Mesenchymal stem cell (in vitro differentiated cells and primary cell): ENCODE data around the gene FRMD4A.

Experiments used
- DNase-seq: peaks from one replicate; pipeline ENCODE4 v3.0.0-alpha.2; 2013
- H2AFZ ChIP-seq: one replicate; pipeline ENCODE4 v1.6.1; 2013; ENCODE audit warnings: low read depth, mild to moderate bottlenecking, control low read depth, inconsistent platforms, low read length, moderate library complexity
- H2AK5ac ChIP-seq: 2 replicates; pipeline ENCODE4 v1.6.1; 2013; ENCODE audit warnings: low read length, moderate library complexity, mild to moderate bottlenecking, inconsistent platforms; ENCODE audit not compliant: severe bottlenecking
- H2BK120ac ChIP-seq: one replicate; pipeline ENCODE4 v1.6.1; 2013; ENCODE audit warnings: low read depth, mild to moderate bottlenecking, inconsistent platforms, low read length, moderate library complexity
- H2BK12ac ChIP-seq, 2 experiments: one replicate each; pipeline ENCODE4 v1.6.1; 2013; ENCODE audit warnings: inconsistent platforms in 2 of 2, low read length in 2 of 2, mild to moderate bottlenecking in 2 of 2, moderate library complexity in 2 of 2, control low read depth in 1 of 2
- H2BK15ac ChIP-seq: one replicate; pipeline ENCODE4 v1.6.1; 2013; ENCODE audit warnings: mild to moderate bottlenecking, low read depth, inconsistent platforms; ENCODE audit not compliant: poor library complexity, severe bottlenecking
- H2BK5ac ChIP-seq: 2 replicates; pipeline ENCODE4 v1.6.1; 2013; ENCODE audit warnings: low read depth, mild to moderate bottlenecking, low read length, control low read depth, inconsistent platforms; ENCODE audit not compliant: poor library complexity, severe bottlenecking
- H3K14ac ChIP-seq, 2 experiments: one replicate each; pipeline ENCODE4 v1.6.1; 2013; ENCODE audit warnings: inconsistent platforms in 2 of 2, low read length in 2 of 2, control low read depth in 1 of 2, mild to moderate bottlenecking in 1 of 2, moderate library complexity in 1 of 2
- H3K18ac ChIP-seq, 2 experiments: one replicate each; pipeline ENCODE4 v1.6.1; 2013; ENCODE audit warnings: inconsistent platforms in 2 of 2, low read length in 2 of 2, control low read depth in 1 of 2, low read depth in 1 of 2, mild to moderate bottlenecking in 1 of 2
- H3K23ac ChIP-seq, 2 experiments: one replicate each; pipeline ENCODE4 v1.6.1; 2013; ENCODE audit warnings: inconsistent platforms in 2 of 2, low read length in 2 of 2, mild to moderate bottlenecking in 2 of 2, moderate library complexity in 2 of 2, control low read depth in 1 of 2
- H3K27ac ChIP-seq: 2 replicates; pipeline ENCODE4 v1.5.1; 2013; ENCODE audit warnings: mild to moderate bottlenecking, moderate library complexity, low read length, control low read depth, inconsistent platforms; ENCODE audit not compliant: poor library complexity, severe bottlenecking
- H3K27me3 ChIP-seq, 2 experiments: 2 replicates each; pipeline versions ENCODE4 v1.6.1 to v1.7.0; 2013; ENCODE audit warnings: low read length in 2 of 2, mild to moderate bottlenecking in 2 of 2, moderate library complexity in 2 of 2, control low read depth in 1 of 2, inconsistent platforms in 1 of 2; ENCODE audit not compliant: control insufficient read depth in 1 of 2, insufficient read depth in 1 of 2
- H3K36me3 ChIP-seq, 2 experiments: 2 replicates each; pipeline versions ENCODE4 v1.6.1 to v1.7.0; 2013; ENCODE audit warnings: low read length in 2 of 2, control low read depth in 1 of 2, inconsistent platforms in 1 of 2, low read depth in 1 of 2, mild to moderate bottlenecking in 1 of 2; ENCODE audit not compliant: insufficient read depth in 2 of 2, control insufficient read depth in 1 of 2
- H3K4ac ChIP-seq, 2 experiments: one replicate each; pipeline ENCODE4 v1.6.1; 2013; ENCODE audit warnings: inconsistent platforms in 2 of 2, low read length in 2 of 2, mild to moderate bottlenecking in 2 of 2, moderate library complexity in 2 of 2, control low read depth in 1 of 2, low read depth in 1 of 2
- H3K4me1 ChIP-seq: 2 replicates; pipeline ENCODE4 v1.6.1; 2013; ENCODE audit warnings: low read depth, low read length, control low read depth; ENCODE audit not compliant: control insufficient read depth, insufficient read depth
- H3K4me2 ChIP-seq: 2 replicates; pipeline ENCODE4 v1.6.1; 2013; ENCODE audit warnings: low read length, mild to moderate bottlenecking, inconsistent platforms; ENCODE audit not compliant: poor library complexity, severe bottlenecking
- H3K4me3 ChIP-seq, 2 experiments: 2 replicates each; pipeline versions ENCODE4 v1.5.1 to v1.7.0; 2013; ENCODE audit warnings: low read length in 2 of 2, mild to moderate bottlenecking in 2 of 2, control low read depth in 1 of 2, low read depth in 1 of 2; ENCODE audit not compliant: insufficient read depth in 1 of 2
- H3K79me1 ChIP-seq: replicated peaks from 2 replicates; pipeline ENCODE4 v1.6.1; 2013; ENCODE audit warnings: mild to moderate bottlenecking, control low read depth, low read length, inconsistent platforms; ENCODE audit not compliant: poor library complexity, severe bottlenecking
- H3K9ac ChIP-seq: 2 replicates; pipeline ENCODE4 v1.7.0; 2013; ENCODE audit warnings: mild to moderate bottlenecking, low read length, moderate library complexity
- H3K9me3 ChIP-seq: 2 replicates; pipeline ENCODE4 v1.7.0; 2013; ENCODE audit warnings: mild to moderate bottlenecking, low read length; ENCODE audit not compliant: control insufficient read depth
- H4K8ac ChIP-seq: one replicate; pipeline ENCODE4 v1.6.1; 2013; ENCODE audit warnings: inconsistent platforms, mild to moderate bottlenecking, low read length, moderate library complexity
- H4K91ac ChIP-seq: one replicate; pipeline ENCODE4 v1.6.1; 2013; ENCODE audit warnings: mild to moderate bottlenecking, low read length, inconsistent platforms
- WGBS: methylation state at CpG from one replicate; pipeline ENCODE4 v1.1.7; 2013; ENCODE audit warnings: mixed read lengths; 5-methylcytosine and 5-hydroxymethylcytosine counted together

Gene FRMD4A

GRCh38 chr10:13654846-13655245 is 675.9 kb downstream of the FRMD4A start:
- no peak overlapping the region for H3K4me3 ChIP-seq
- no peak overlapping the region for H3K9ac ChIP-seq
- DNase-seq: no peak
- H3K23ac ChIP-seq: no peak overlapping the region
- no peak overlapping the region for H2AFZ ChIP-seq
- H2BK15ac ChIP-seq: no peak overlapping the region
- no peak overlapping the region for H2AK5ac ChIP-seq
- H3K4ac ChIP-seq: no peak overlapping the region
- H3K27ac ChIP-seq: no peak overlapping the region
- no peaks in the 10 kb centered on the region for H3K27me3 ChIP-seq
- H3K18ac ChIP-seq: no peak overlapping the region
- 100% methylated on average over 4 of the region's 4 CpGs for WGBS
- H3K36me3 ChIP-seq: peaks cover 73 to 89% of the 10 kb centered on the region in 2 experiments
- H3K9me3 ChIP-seq: no peaks in the 10 kb centered on the region
- no peak overlapping the region for H2BK12ac ChIP-seq
- H2BK5ac ChIP-seq: no peak overlapping the region
- no peak overlapping the region for H4K8ac ChIP-seq
- H3K14ac ChIP-seq: no peak overlapping the region
- H4K91ac ChIP-seq: no peak overlapping the region
- no peak overlapping the region for H2BK120ac ChIP-seq
- peaks cover 22% of the 10 kb centered on the region for H3K4me1 ChIP-seq
- peaks cover 35% of the 10 kb centered on the region for H3K79me1 ChIP-seq
- H3K4me2 ChIP-seq: no peak overlapping the region

- H3K14ac ChIP-seq: no peak overlapping the region
- H3K27ac ChIP-seq: no peak overlapping the region
- no peak overlapping the region for H4K8ac ChIP-seq
- H3K27me3 ChIP-seq: no peaks in the 10 kb centered on the region
- no peak overlapping the region for H2BK15ac ChIP-seq
- no peak overlapping the region for H4K91ac ChIP-seq
- WGBS: 96% methylated on average over 8 of the region's 8 CpGs
- no peaks in the 10 kb centered on the region for H3K9me3 ChIP-seq
- H3K4me3 ChIP-seq: no peak overlapping the region
- H3K36me3 ChIP-seq: peaks cover 69 to 89% of the 10 kb centered on the region in 2 experiments
- H3K18ac ChIP-seq: no peak overlapping the region
- no peak overlapping the region for H2AFZ ChIP-seq
- no peak for DNase-seq
- no peak overlapping the region for H2BK12ac ChIP-seq
- no peak overlapping the region for H2BK5ac ChIP-seq
- H3K23ac ChIP-seq: no peak overlapping the region
- no peak overlapping the region for H3K4me2 ChIP-seq
- no peak overlapping the region for H2AK5ac ChIP-seq
- no peak overlapping the region for H2BK120ac ChIP-seq
- H3K79me1 ChIP-seq: peaks cover 34% of the 10 kb centered on the region
- peaks cover 21% of the 10 kb centered on the region for H3K4me1 ChIP-seq
- H3K9ac ChIP-seq: no peak overlapping the region
- no peak overlapping the region for H3K4ac ChIP-seq
These were observed 676.5 kb downstream of the FRMD4A start for GRCh38 chr10:13654118-13654830.

- no peak for DNase-seq
- H3K4ac ChIP-seq: no peak overlapping the region
- H3K4me3 ChIP-seq: no peak overlapping the region
- H3K23ac ChIP-seq: no peak overlapping the region
- no peak overlapping the region for H3K9ac ChIP-seq
- no peak overlapping the region for H3K18ac ChIP-seq
- H4K8ac ChIP-seq: no peak overlapping the region
- no peak overlapping the region for H2AFZ ChIP-seq
- H3K79me1 ChIP-seq: peaks cover 31% of the 10 kb centered on the region
- no peaks in the 10 kb centered on the region for H3K27me3 ChIP-seq
- H2BK15ac ChIP-seq: no peak overlapping the region
- peaks cover 19% of the 10 kb centered on the region for H3K4me1 ChIP-seq
- peak overlapping the region; percentile 5 for H3K27ac ChIP-seq
- no peaks in the 10 kb centered on the region for H3K9me3 ChIP-seq
- no peak overlapping the region for H3K4me2 ChIP-seq
- H3K36me3 ChIP-seq: peaks cover 67 to 91% of the 10 kb centered on the region in 2 experiments
- H2AK5ac ChIP-seq: no peak overlapping the region
- H2BK12ac ChIP-seq: no peak overlapping the region
- H3K14ac ChIP-seq: no peak overlapping the region
- H2BK5ac ChIP-seq: no peak overlapping the region
- no peak overlapping the region for H4K91ac ChIP-seq
- no peak overlapping the region for H2BK120ac ChIP-seq
- WGBS: 77% methylated on average over 6 of the region's 6 CpGs
These were observed 677.9 kb downstream of the FRMD4A start for GRCh38 chr10:13652860-13653259.

GRCh38 chr10:13651969-13652720 is 678.6 kb downstream of the FRMD4A start:
- peaks cover 30% of the 10 kb centered on the region for H3K79me1 ChIP-seq
- H3K4me2 ChIP-seq: no peak overlapping the region
- no peak overlapping the region for H4K91ac ChIP-seq
- H3K36me3 ChIP-seq: peaks cover 63 to 93% of the 10 kb centered on the region in 2 experiments
- no peak overlapping the region for H3K27ac ChIP-seq
- H2BK12ac ChIP-seq: no peak overlapping the region
- no peak overlapping the region for H3K4ac ChIP-seq
- no peak overlapping the region for H2AFZ ChIP-seq
- H3K4me3 ChIP-seq: no peak overlapping the region
- no peak overlapping the region for H3K9ac ChIP-seq
- no peak overlapping the region for H4K8ac ChIP-seq
- no peak overlapping the region for H2BK120ac ChIP-seq
- no peak overlapping the region for H2AK5ac ChIP-seq
- no peak overlapping the region for H3K14ac ChIP-seq
- no peak overlapping the region for H2BK5ac ChIP-seq
- H2BK15ac ChIP-seq: no peak overlapping the region
- peaks cover 19% of the 10 kb centered on the region for H3K4me1 ChIP-seq
- no peak overlapping the region for H3K18ac ChIP-seq
- no peak overlapping the region for H3K23ac ChIP-seq
- H3K9me3 ChIP-seq: no peaks in the 10 kb centered on the region
- H3K27me3 ChIP-seq: no peaks in the 10 kb centered on the region
- no peak for DNase-seq
- WGBS: 100% methylated on average over 4 of the region's 5 CpGs
